HCT116 (cell line): ENCODE measurements around the gene TXNDC11. TPM values are rescaled to one million over a fixed set of nuclear protein-coding genes. Genes with fewer than 3 reads are reported as not detected.

ENCODE experiments used
- ATAC-seq: fragments of 200-7000 bp; cut with Tn5 transposase; 2 replicates; pipeline ENCODE4 v1.9.1; 2020; ENCODE audit warnings: mild to moderate bottlenecking, moderate library complexity
- BruUV-seq: library from RNA; stranded (reverse); fragments of 400-500 nt; replicated peaks from 2 replicates; lab custom pipeline; 2021; lab: Mats Ljungman, UMichigan
- CTCF ChIA-PET: fragments of 300-600 bp; sonication (Branson Sonifier 250); formaldehyde crosslinking; loops from one replicate; lab custom pipeline; 2021; ENCODE audit warnings: antibody characterized with exemption; lab: Charles Lee
- POLR2A ChIA-PET: fragments of 300-600, 350-600 bp; sonication (Branson Sonifier 250); formaldehyde crosslinking; loops from one replicate; lab custom pipeline; 2021; ENCODE audit warnings: antibody characterized with exemption; lab: Charles Lee
- RAD21 ChIA-PET, 2 experiments: fragments of 300-600 bp; sonication (Branson Sonifier 250); formaldehyde crosslinking; loops; one replicate each; lab custom pipeline; 2023; ENCODE audit warnings: low total read pairs in 2 of 2; ENCODE audit not compliant: uncharacterized antibody in 2 of 2, unreplicated experiment in 2 of 2, low non-redundant PET in 1 of 2; lab: Charles Lee
- DNase-seq: peaks from one replicate; pipeline ENCODE4 v3.0.0-alpha.2; 2010; ENCODE audit warnings: low read depth, low spot score
- H2AFZ ChIP-seq: fragments of 200-600 bp; shearing (Covaris generic), sonication (generic); 2 replicates; pipeline ENCODE4 v1.6.1; 2017; ENCODE audit warnings: low read depth, mixed run types, mixed read lengths, antibody characterized with exemption, low read length; ENCODE audit not compliant: poor library complexity, severe bottlenecking
- H3K27ac ChIP-seq: 2 replicates; pipeline ENCODE4 v1.5.1; 2012; ENCODE audit warnings: low read depth, low read length
- H3K27me3 ChIP-seq: fragments of 200-600 bp; sonication (generic); 2 replicates; pipeline ENCODE4 v1.6.1; 2016; ENCODE audit warnings: mixed run types, low read length, mixed read lengths; ENCODE audit not compliant: insufficient read depth
- H3K36me3 ChIP-seq, 2 experiments: fragments of 200-500 bp in 1 of 2; fragments of 200-600 bp in 1 of 2; sonication (Bioruptor generic) in 1 of 2; sonication (generic) in 1 of 2; 2 replicates each; pipeline versions ENCODE4 v1.5.1 to v1.6.1; 2014 to 2016; ENCODE audit warnings: low read length in 2 of 2, inconsistent platforms in 1 of 2, mixed read lengths in 1 of 2, mixed run types in 1 of 2; ENCODE audit not compliant: insufficient read depth in 2 of 2, control insufficient read depth in 1 of 2
- H3K4me1 ChIP-seq, 2 experiments: fragments of 200-600 bp in 1 of 2; sonication (generic) in 1 of 2; 2 replicates each; pipeline versions ENCODE4 v1.5.1 to v1.6.1; 2012 to 2017; ENCODE audit warnings: low read length in 2 of 2, inconsistent platforms in 1 of 2, mild to moderate bottlenecking in 1 of 2, mixed read lengths in 1 of 2, mixed run types in 1 of 2, moderate library complexity in 1 of 2; ENCODE audit not compliant: insufficient read depth in 2 of 2, control insufficient read depth in 1 of 2
- H3K4me2 ChIP-seq: fragments of 200-600 bp; sonication (generic); 2 replicates; pipeline ENCODE4 v1.6.1; 2017; ENCODE audit warnings: mixed run types, low read length, mixed read lengths
- H3K4me3 ChIP-seq, 2 experiments: fragments of 200-600 bp in 1 of 2; sonication (generic) in 1 of 2; replicated peaks in 1 of 2; 2 replicates each; pipeline ENCODE4 v1.5.1; 2011 to 2016; ENCODE audit warnings: low read length in 2 of 2, control low read depth in 1 of 2, low read depth in 1 of 2, mild to moderate bottlenecking in 1 of 2, mixed read lengths in 1 of 2, mixed run types in 1 of 2
- H3K79me2 ChIP-seq: fragments of 200-600 bp; sonication (generic); 2 replicates; pipeline ENCODE4 v1.6.1; 2017; ENCODE audit warnings: mild to moderate bottlenecking, mixed run types, low read length, moderate library complexity, mixed read lengths; ENCODE audit not compliant: insufficient read depth
- H3K9ac ChIP-seq: fragments of 200-600 bp; sonication (generic); 2 replicates; pipeline ENCODE4 v1.6.1; 2016; ENCODE audit warnings: low read length, mixed read lengths
- H3K9me2 ChIP-seq: fragments of 200-600 bp; sonication (generic), shearing (Covaris generic); 2 replicates; pipeline ENCODE4 v1.6.1; 2017; ENCODE audit warnings: mixed run types, mild to moderate bottlenecking, moderate library complexity; ENCODE audit not compliant: insufficient read depth
- H3K9me3 ChIP-seq, 2 experiments: fragments of 200-500 bp in 1 of 2; fragments of 200-600 bp in 1 of 2; sonication (Bioruptor generic) in 1 of 2; sonication (generic) in 1 of 2; 2 replicates each; pipeline ENCODE4 v1.6.1; 2014 to 2017; ENCODE audit warnings: low read length in 2 of 2, mixed read lengths in 2 of 2, inconsistent platforms in 1 of 2, low read depth in 1 of 2, mild to moderate bottlenecking in 1 of 2, mixed run types in 1 of 2, moderate library complexity in 1 of 2; ENCODE audit not compliant: control insufficient read depth in 1 of 2, insufficient read depth in 1 of 2
- H4K20me1 ChIP-seq: fragments of 200-600 bp; sonication (generic), shearing (Covaris generic); 2 replicates; pipeline ENCODE4 v1.6.1; 2017; ENCODE audit warnings: mixed run types, mild to moderate bottlenecking, moderate library complexity; ENCODE audit not compliant: insufficient read depth
- CEBPB ChIP-seq: IDR thresholded peaks from 2 replicates; pipeline ENCODE4 v1.6.1; 2012; ENCODE audit warnings: low read depth
- EGR1 ChIP-seq: IDR thresholded peaks from 2 replicates; pipeline ENCODE4 v1.6.1; 2012; ENCODE audit warnings: low read depth
- ELF1 ChIP-seq: IDR thresholded peaks from 2 replicates; pipeline ENCODE4 v1.6.1; 2012; ENCODE audit warnings: low read depth, borderline replicate concordance
- EZH2 ChIP-seq: fragments of 200-600 bp; sonication (generic); IDR thresholded peaks from 2 replicates; pipeline ENCODE4 v1.6.1; 2017; ENCODE audit warnings: antibody characterized with exemption, mixed run types
- EZH2phosphoT487 ChIP-seq: fragments of 200-600 bp; IDR thresholded peaks from 2 replicates; pipeline ENCODE4 v1.6.1; 2018; ENCODE audit warnings: antibody characterized with exemption, borderline replicate concordance
- MAX ChIP-seq: IDR thresholded peaks from 2 replicates; pipeline ENCODE4 v1.6.1; 2012
- POLR2A ChIP-seq: IDR thresholded peaks from 2 replicates; pipeline ENCODE4 v1.7.0; 2011; ENCODE audit warnings: borderline replicate concordance; ENCODE audit not compliant: insufficient read depth, insufficient read length; ENCODE audit errors: extremely low read depth
- POLR2AphosphoS5 ChIP-seq: IDR thresholded peaks from 2 replicates; pipeline ENCODE4 v1.6.1; 2011; ENCODE audit warnings: mild to moderate bottlenecking, low read depth, low read length, moderate library complexity
- RAD21 ChIP-seq: IDR thresholded peaks from 2 replicates; pipeline ENCODE4 v1.6.1; 2012; ENCODE audit warnings: low read depth, mild to moderate bottlenecking
- SIN3A ChIP-seq: IDR thresholded peaks from 2 replicates; pipeline ENCODE4 v1.6.1; 2012; ENCODE audit warnings: low read depth
- SRF ChIP-seq: IDR thresholded peaks from 2 replicates; pipeline ENCODE4 v1.6.1; 2012; ENCODE audit warnings: low read depth
- TCF7L2 ChIP-seq: IDR thresholded peaks from 2 replicates; pipeline ENCODE4 v1.7.0; 2011; ENCODE audit warnings: borderline replicate concordance, inconsistent platforms; ENCODE audit not compliant: insufficient read depth, insufficient read length; ENCODE audit errors: extremely low read depth
- ZFX ChIP-seq: fragments of 450-650 bp; IDR thresholded peaks from 2 replicates; pipeline ENCODE4 v1.6.1; 2017
- ZNF274 ChIP-seq: fragments of 200-500 bp; sonication (Bioruptor generic); IDR thresholded peaks from 2 replicates; pipeline ENCODE4 v1.6.1; 2014; ENCODE audit warnings: mild to moderate bottlenecking, low read depth, low read length, inconsistent platforms
- intact Hi-C: fragments of 100-400 bp; cut with micrococcal nuclease; formaldehyde crosslinking; loops from 2 replicates; pipeline ENCODE4 v1.10.0; 2022
- total RNA-seq: library from RNA; stranded (reverse); gene quantifications from one replicate; pipeline ENCODE4 v1.2.1, GENCODE V29; 2021; ENCODE audit not compliant: unreplicated experiment
- TF ChIP-seq, protein P1 (sequence below): IDR thresholded peaks from 2 replicates; pipeline ENCODE4 v1.6.1; 2012
- TF ChIP-seq, protein P2 (sequence below): IDR thresholded peaks from 2 replicates; pipeline ENCODE4 v1.6.1; 2011; ENCODE audit warnings: mild to moderate bottlenecking, low read length, moderate library complexity; ENCODE audit not compliant: insufficient replicate concordance; ENCODE audit errors: extremely low read depth

TXNDC11 gene
- total RNA-seq, 1 experiment from 2014 or later, result 26.8 TPM

DNA sequence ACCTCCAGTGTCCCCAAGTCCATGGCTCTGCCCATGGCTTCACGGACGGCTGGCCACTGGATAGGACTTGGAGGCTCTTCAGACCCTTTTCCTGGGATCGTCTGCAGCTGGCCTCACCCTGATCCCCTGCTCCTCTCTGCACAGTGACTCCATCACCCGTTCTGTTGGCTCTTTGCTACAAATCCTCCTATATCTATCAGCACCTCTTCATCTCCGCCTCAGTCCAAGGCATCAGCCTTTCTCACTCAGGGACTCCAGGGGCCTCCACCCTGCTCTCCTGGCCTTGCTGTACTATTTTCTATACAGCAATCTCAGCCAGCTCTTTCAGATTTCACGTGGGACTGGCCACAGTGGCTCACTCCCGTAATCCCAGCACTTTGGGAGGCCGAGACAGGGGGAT, 85.1 kb downstream of the TXNDC11 start:
- intact Hi-C loops, result no loop called here
- Histone ChIP-seq H4K20me1 (no peaks in the 10 kb centered on the region), H3K9ac (no peak overlapping the region), H2AFZ (no peak overlapping the region), H3K9me3 (no peaks in the 10 kb centered on the region), H3K79me2 (no peaks in the 10 kb centered on the region), H3K4me3 (no peak overlapping the region), H3K4me2 (no peak overlapping the region), H3K4me1 (no peaks in the 10 kb centered on the region; a peak in 1 of 4 replicates), H3K27ac (no peak overlapping the region), H3K27me3 (no peaks in the 10 kb centered on the region), H3K36me3 (no peaks in the 10 kb centered on the region), H3K9me2 (no peaks in the 10 kb centered on the region)
- TF ChIP-seq EZH2 (no peak), RAD21 (no peak), EZH2phosphoT487 (no peak), ZFX (no peak), ZNF274 (no peak), SRF (no peak), POLR2A (no peak), CEBPB (no peak), ELF1 (no peak), EGR1 (no peak), SIN3A (no peak), MAX (no peak), TCF7L2 (no peak), POLR2AphosphoS5 (no peak)
- TF ChIP-seq, protein P1, sequence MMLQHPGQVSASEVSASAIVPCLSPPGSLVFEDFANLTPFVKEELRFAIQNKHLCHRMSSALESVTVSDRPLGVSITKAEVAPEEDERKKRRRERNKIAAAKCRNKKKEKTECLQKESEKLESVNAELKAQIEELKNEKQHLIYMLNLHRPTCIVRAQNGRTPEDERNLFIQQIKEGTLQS, result no peak
- TF ChIP-seq, protein P2, sequence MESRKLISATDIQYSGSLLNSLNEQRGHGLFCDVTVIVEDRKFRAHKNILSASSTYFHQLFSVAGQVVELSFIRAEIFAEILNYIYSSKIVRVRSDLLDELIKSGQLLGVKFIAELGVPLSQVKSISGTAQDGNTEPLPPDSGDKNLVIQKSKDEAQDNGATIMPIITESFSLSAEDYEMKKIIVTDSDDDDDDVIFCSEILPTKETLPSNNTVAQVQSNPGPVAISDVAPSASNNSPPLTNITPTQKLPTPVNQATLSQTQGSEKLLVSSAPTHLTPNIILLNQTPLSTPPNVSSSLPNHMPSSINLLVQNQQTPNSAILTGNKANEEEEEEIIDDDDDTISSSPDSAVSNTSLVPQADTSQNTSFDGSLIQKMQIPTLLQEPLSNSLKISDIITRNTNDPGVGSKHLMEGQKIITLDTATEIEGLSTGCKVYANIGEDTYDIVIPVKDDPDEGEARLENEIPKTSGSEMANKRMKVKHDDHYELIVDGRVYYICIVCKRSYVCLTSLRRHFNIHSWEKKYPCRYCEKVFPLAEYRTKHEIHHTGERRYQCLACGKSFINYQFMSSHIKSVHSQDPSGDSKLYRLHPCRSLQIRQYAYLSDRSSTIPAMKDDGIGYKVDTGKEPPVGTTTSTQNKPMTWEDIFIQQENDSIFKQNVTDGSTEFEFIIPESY, result no peak
- no TSS peak for BruUV-seq
- DNase-seq (no peak), ATAC-seq (no peak)
- RAD21 ChIA-PET, result no interaction called here
- CTCF ChIA-PET, result no interaction called here
- POLR2A ChIA-PET, result no interaction called here
